ENCODE data around the gene PLCXD1.

Gene PLCXD1

GRCh38 chrX:338836-339400, 57.7 kb downstream of the PLCXD1 start:
- no peak for DNase-seq (ENCODE audit: low read depth)
- TF ChIP-seq CTCF (conservative IDR thresholded peaks at IDR 0.05; ENCODE audit: control insufficient read depth, insufficient read depth, low read depth, low read length), result no peak
- H3K4me3 ChIP-seq (ENCODE audit: control insufficient read depth, low read depth, low read length), result no peak overlapping the region

- H3K4me3 ChIP-seq (ENCODE audit: control insufficient read depth, low read depth, low read length), result no peak overlapping the region
- no peak for DNase-seq (ENCODE audit: low read depth)
- no peak for TF ChIP-seq CTCF (conservative IDR thresholded peaks at IDR 0.05; ENCODE audit: control insufficient read depth, insufficient read depth, low read depth, low read length)
Measured at GRCh38 chrX:340121-340520, 58.9 kb downstream of the PLCXD1 start.

- no peak for TF ChIP-seq CTCF (conservative IDR thresholded peaks at IDR 0.05; ENCODE audit: control insufficient read depth, insufficient read depth, low read depth, low read length)
- no peak for DNase-seq (ENCODE audit: low read depth)
- H3K4me3 ChIP-seq (ENCODE audit: control insufficient read depth, low read depth, low read length), result no peak overlapping the region
Measured at GRCh38 chrX:340641-341423, 59.7 kb downstream of the PLCXD1 start.

GRCh38 chrX:341541-342101, 60.4 kb downstream of the PLCXD1 start:
- no peak for TF ChIP-seq CTCF (conservative IDR thresholded peaks at IDR 0.05; ENCODE audit: control insufficient read depth, insufficient read depth, low read depth, low read length)
- DNase-seq (ENCODE audit: low read depth), result no peak
- no peak overlapping the region for H3K4me3 ChIP-seq (ENCODE audit: control insufficient read depth, low read depth, low read length)

GRCh38 chrX:344371-344901, 63.3 kb downstream of the PLCXD1 start:
- TF ChIP-seq CTCF (conservative IDR thresholded peaks at IDR 0.05; ENCODE audit: control insufficient read depth, insufficient read depth, low read depth, low read length), result no peak
- DNase-seq (ENCODE audit: low read depth), result no peak
- no peak overlapping the region for H3K4me3 ChIP-seq (ENCODE audit: control insufficient read depth, low read depth, low read length)

GRCh38 chrX:345020-345925, 64.1 kb downstream of the PLCXD1 start:
- H3K4me3 ChIP-seq (ENCODE audit: control insufficient read depth, low read depth, low read length), result no peak overlapping the region
- TF ChIP-seq CTCF (conservative IDR thresholded peaks at IDR 0.05; ENCODE audit: control insufficient read depth, insufficient read depth, low read depth, low read length), result no peak
- no peak for DNase-seq (ENCODE audit: low read depth)

All from fibroblast of mammary gland (primary cell).